ENCODE data around the gene CARS1. TPM values are rescaled to one million over a fixed set of nuclear protein-coding genes. Genes with fewer than 3 reads are reported as not detected.

The CARS1 gene
- total RNA-seq, result 100 to 1,000 TPM; 109 to 119 TPM

- H3K27ac Mint-ChIP-seq, result peak within 1 kb of the TSS; percentile 88
- peaks cover 38% of the 10 kb centered on the region for H3K4me1 Mint-ChIP-seq
- H3K27me3 Mint-ChIP-seq, result peaks cover 10% of the 10 kb centered on the region
- ATAC-seq, result peak; percentile 98
- CTCF ChIA-PET, result interaction anchor here (0.7 to 4.7 kb wide), 8 partner anchors 11 to 524 kb away, joined by 3 to 32 read pairs (median 4); no protein-coding TSS in a partner anchor
- H3K9me3 Mint-ChIP-seq (ENCODE audit: low read depth), result no peaks in the 10 kb centered on the region
- peak within 1 kb of the TSS; percentile 88 for H3K4me3 Mint-ChIP-seq
- DNase-seq, result peak; percentile 97
- peaks cover 19% of the 10 kb centered on the region for H3K36me3 Mint-ChIP-seq
These were observed at the start of gene CARS1 for GRCh38 chr11:3057069-3057963. Gene CARS1 (minus strand): TSS chr11:3057423. CDS start chr11:3057367, 56 bp downstream.

GRCh38 chr11:3105791-3106735, 48.8 kb upstream of the CARS1 start:
- Mint-ChIP-seq H3K9me3 (ENCODE audit: low read depth) (no peaks in the 10 kb centered on the region), H3K27ac (no peak overlapping the region), H3K36me3 (no peaks in the 10 kb centered on the region), H3K4me3 (no peak overlapping the region), H3K27me3 (no peaks in the 10 kb centered on the region), H3K4me1 (no peaks in the 10 kb centered on the region)
- CTCF ChIA-PET, result no interaction called here
- ATAC-seq, result no peak
- no peak for DNase-seq

- CTCF ChIA-PET, result no interaction called here
- ATAC-seq, result no peak
- DNase-seq, result no peak
- no peaks in the 10 kb centered on the region for H3K36me3 Mint-ChIP-seq
- peaks cover 5% of the 10 kb centered on the region for H3K4me1 Mint-ChIP-seq
- H3K27me3 Mint-ChIP-seq, result no peaks in the 10 kb centered on the region
- no peak overlapping the region for H3K27ac Mint-ChIP-seq
- H3K9me3 Mint-ChIP-seq (ENCODE audit: low read depth), result no peaks in the 10 kb centered on the region
- no peak overlapping the region for H3K4me3 Mint-ChIP-seq
These were observed 48.0 kb upstream of the CARS1 start for GRCh38 chr11:3104961-3105790.

- Mint-ChIP-seq H3K4me1 (peaks cover 12% of the 10 kb centered on the region), H3K36me3 (no peaks in the 10 kb centered on the region), H3K9me3 (ENCODE audit: low read depth) (no peaks in the 10 kb centered on the region), H3K4me3 (no peak overlapping the region), H3K27ac (no peak overlapping the region), H3K27me3 (no peaks in the 10 kb centered on the region)
- CTCF ChIA-PET, result no interaction called here
- ATAC-seq, result no peak
- no peak for DNase-seq
These were observed 47.0 kb upstream of the CARS1 start for GRCh38 chr11:3104051-3104714.

- Mint-ChIP-seq H3K4me1 (peaks cover 17% of the 10 kb centered on the region), H3K27me3 (no peaks in the 10 kb centered on the region), H3K4me3 (no peak overlapping the region), H3K27ac (no peak overlapping the region), H3K9me3 (ENCODE audit: low read depth) (no peaks in the 10 kb centered on the region), H3K36me3 (no peaks in the 10 kb centered on the region)
- CTCF ChIA-PET, result interaction anchor here (1.5 kb wide), 1 partner anchor 12 kb away, joined by 5 read pairs; no protein-coding TSS in a partner anchor
- no peak for ATAC-seq
- DNase-seq, result no peak
These were observed 45.9 kb upstream of the CARS1 start for GRCh38 chr11:3103076-3103475.

GRCh38 chr11:3102641-3102921, 45.4 kb upstream of the CARS1 start:
- no peaks in the 10 kb centered on the region for H3K9me3 Mint-ChIP-seq (ENCODE audit: low read depth)
- no peak for DNase-seq
- H3K27me3 Mint-ChIP-seq, result peaks cover under 1% of the 10 kb centered on the region
- no peak for ATAC-seq
- peaks cover 18% of the 10 kb centered on the region for H3K4me1 Mint-ChIP-seq
- no peaks in the 10 kb centered on the region for H3K36me3 Mint-ChIP-seq
- H3K4me3 Mint-ChIP-seq, result no peak overlapping the region
- CTCF ChIA-PET, result interaction anchor here (1.5 kb wide), 1 partner anchor 12 kb away, joined by 5 read pairs; no protein-coding TSS in a partner anchor
- H3K27ac Mint-ChIP-seq, result no peak overlapping the region

GRCh38 chr11:3101921-3102640, 44.9 kb upstream of the CARS1 start:
- Mint-ChIP-seq H3K4me1 (peaks cover 20% of the 10 kb centered on the region), H3K27ac (no peak overlapping the region)
- CTCF ChIA-PET, result interaction anchor here (1.5 kb wide), 1 partner anchor 11 kb away, joined by 5 read pairs; no protein-coding TSS in a partner anchor

GRCh38 chr11:3099178-3099577, 42.0 kb upstream of the CARS1 start:
- H3K4me3 Mint-ChIP-seq, result no peak overlapping the region
- CTCF ChIA-PET, result interaction anchor here (1.6 kb wide), 1 partner anchor 7 kb away, joined by 4 read pairs; no protein-coding TSS in a partner anchor
- peaks cover 7% of the 10 kb centered on the region for H3K27me3 Mint-ChIP-seq
- peaks cover 20% of the 10 kb centered on the region for H3K4me1 Mint-ChIP-seq
- DNase-seq (no peak), ATAC-seq (no peak)
- no peaks in the 10 kb centered on the region for H3K36me3 Mint-ChIP-seq
- H3K27ac Mint-ChIP-seq, result no peak overlapping the region
- H3K9me3 Mint-ChIP-seq (ENCODE audit: low read depth), result no peaks in the 10 kb centered on the region

More at GRCh38 chr11:3101921-3102640, 44.9 kb upstream of the CARS1 start:
- no peak for DNase-seq
- ATAC-seq, result no peak
- H3K36me3 Mint-ChIP-seq, result no peaks in the 10 kb centered on the region
- no peak overlapping the region for H3K4me3 Mint-ChIP-seq
- no peaks in the 10 kb centered on the region for H3K9me3 Mint-ChIP-seq (ENCODE audit: low read depth)
- peaks cover 4% of the 10 kb centered on the region for H3K27me3 Mint-ChIP-seq

- Mint-ChIP-seq H3K4me1 (peaks cover 20% of the 10 kb centered on the region), H3K4me3 (no peak overlapping the region), H3K27ac (no peak overlapping the region), H3K27me3 (peaks cover 7% of the 10 kb centered on the region), H3K9me3 (ENCODE audit: low read depth) (no peaks in the 10 kb centered on the region), H3K36me3 (no peaks in the 10 kb centered on the region)
- CTCF ChIA-PET, result no interaction called here
- DNase-seq, result no peak
- no peak for ATAC-seq
These were observed 39.8 kb upstream of the CARS1 start for GRCh38 chr11:3096909-3097530.

GRCh38 chr11:3095712-3096361, 38.6 kb upstream of the CARS1 start:
- no peak for ATAC-seq
- peaks cover 7% of the 10 kb centered on the region for H3K27me3 Mint-ChIP-seq
- H3K27ac Mint-ChIP-seq, result no peak overlapping the region
- CTCF ChIA-PET, result interaction anchor here (0.7 kb wide), 1 partner anchor 21 kb away, joined by 3 read pairs; no protein-coding TSS in a partner anchor
- H3K36me3 Mint-ChIP-seq, result no peaks in the 10 kb centered on the region
- H3K4me1 Mint-ChIP-seq, result peaks cover 26% of the 10 kb centered on the region
- H3K4me3 Mint-ChIP-seq, result no peak overlapping the region
- no peaks in the 10 kb centered on the region for H3K9me3 Mint-ChIP-seq (ENCODE audit: low read depth)
- DNase-seq, result no peak

GRCh38 chr11:3094223-3094824, 37.1 kb upstream of the CARS1 start:
- CTCF ChIA-PET, result interaction anchor here (1.6 to 1.7 kb wide), 2 partner anchors 119 to 561 kb away, joined by 4 to 7 read pairs; no protein-coding TSS in a partner anchor
- Mint-ChIP-seq H3K27me3 (peaks cover 7% of the 10 kb centered on the region), H3K4me1 (peaks cover 16% of the 10 kb centered on the region), H3K27ac (no peak overlapping the region), H3K4me3 (no peak overlapping the region), H3K9me3 (ENCODE audit: low read depth) (no peaks in the 10 kb centered on the region), H3K36me3 (no peaks in the 10 kb centered on the region)
- ATAC-seq (no peak), DNase-seq (no peak)

Data from activated CD8-positive, alpha-beta memory T cell treated with anti-CD3 and anti-CD28 coated beads, Interleukin-2, amount 10 ng/mL, durations not matched to agents 7 days and 5 days (primary cell).